ENCODE results near the gene EXOC3.

Gene EXOC3

GRCh38 chr5:437281-437771, 5.7 kb upstream of the EXOC3 start:
- Mint-ChIP-seq H3K27ac (no peak overlapping the region), H3K4me3 (no peak overlapping the region), H3K36me3 (ENCODE audit: low read depth) (no peaks in the 10 kb centered on the region), H3K27me3 (peaks cover 3% of the 10 kb centered on the region), H3K4me1 (ENCODE audit: low read depth) (peaks cover 9% of the 10 kb centered on the region), H3K9me3 (no peaks in the 10 kb centered on the region)

GRCh38 chr5:438481-438981, 4.4 kb upstream of the EXOC3 start:
- no peaks in the 10 kb centered on the region for H3K9me3 Mint-ChIP-seq
- H3K36me3 Mint-ChIP-seq (ENCODE audit: low read depth): no peaks in the 10 kb centered on the region
- H3K27me3 Mint-ChIP-seq: no peaks in the 10 kb centered on the region
- H3K27ac Mint-ChIP-seq: no peak overlapping the region
- H3K4me3 Mint-ChIP-seq: no peak overlapping the region
- peaks cover 13% of the 10 kb centered on the region for H3K4me1 Mint-ChIP-seq (ENCODE audit: low read depth)

- Mint-ChIP-seq H3K4me1 (ENCODE audit: low read depth) (peaks cover 17% of the 10 kb centered on the region), H3K4me3 (no peak overlapping the region), H3K9me3 (no peaks in the 10 kb centered on the region), H3K27ac (no peak overlapping the region), H3K36me3 (ENCODE audit: low read depth) (no peaks in the 10 kb centered on the region), H3K27me3 (no peaks in the 10 kb centered on the region)
Measured at GRCh38 chr5:439181-439580, 3.8 kb upstream of the EXOC3 start.

- Mint-ChIP-seq H3K4me3 (no peak overlapping the region), H3K36me3 (ENCODE audit: low read depth) (no peaks in the 10 kb centered on the region), H3K27ac (no peak overlapping the region), H3K9me3 (no peaks in the 10 kb centered on the region), H3K4me1 (ENCODE audit: low read depth) (peaks cover 22% of the 10 kb centered on the region), H3K27me3 (no peaks in the 10 kb centered on the region)
Measured at GRCh38 chr5:439636-440035, 3.3 kb upstream of the EXOC3 start.

GRCh38 chr5:440401-441201, 2.4 kb upstream of the EXOC3 start:
- H3K27ac Mint-ChIP-seq: peak overlapping the region; percentile 4
- H3K4me3 Mint-ChIP-seq: no peak overlapping the region
- H3K27me3 Mint-ChIP-seq: no peaks in the 10 kb centered on the region
- no peaks in the 10 kb centered on the region for H3K9me3 Mint-ChIP-seq
- H3K36me3 Mint-ChIP-seq (ENCODE audit: low read depth): peaks cover 5% of the 10 kb centered on the region
- H3K4me1 Mint-ChIP-seq (ENCODE audit: low read depth): peaks cover 27% of the 10 kb centered on the region

GRCh38 chr5:441996-442334, 1.0 kb upstream of the EXOC3 start:
- Mint-ChIP-seq H3K4me1 (ENCODE audit: low read depth) (peaks cover 37% of the 10 kb centered on the region), H3K27ac (peak overlapping the region; percentile 97), H3K4me3 (peak overlapping the region; percentile 96)

GRCh38 chr5:443239-444151, 519 bp downstream of the EXOC3 start:
- H3K9me3 Mint-ChIP-seq: no peaks in the 10 kb centered on the region
- peaks cover 28% of the 10 kb centered on the region for H3K36me3 Mint-ChIP-seq (ENCODE audit: low read depth)
- H3K4me1 Mint-ChIP-seq (ENCODE audit: low read depth): peaks cover 44% of the 10 kb centered on the region
- H3K27me3 Mint-ChIP-seq: no peaks in the 10 kb centered on the region
- H3K4me3 Mint-ChIP-seq: peak overlapping the region; percentile 96
- H3K27ac Mint-ChIP-seq: peak overlapping the region; percentile 81

More at GRCh38 chr5:441996-442334, 1.0 kb upstream of the EXOC3 start:
- H3K27me3 Mint-ChIP-seq: no peaks in the 10 kb centered on the region
- peaks cover 16% of the 10 kb centered on the region for H3K36me3 Mint-ChIP-seq (ENCODE audit: low read depth)
- H3K9me3 Mint-ChIP-seq: no peaks in the 10 kb centered on the region

- peaks cover 35% of the 10 kb centered on the region for H3K36me3 Mint-ChIP-seq (ENCODE audit: low read depth)
- H3K4me1 Mint-ChIP-seq (ENCODE audit: low read depth): peaks cover 47% of the 10 kb centered on the region
- peak overlapping the region; percentile 78 for H3K27ac Mint-ChIP-seq
- H3K9me3 Mint-ChIP-seq: no peaks in the 10 kb centered on the region
- peak overlapping the region; percentile 96 for H3K4me3 Mint-ChIP-seq
- H3K27me3 Mint-ChIP-seq: no peaks in the 10 kb centered on the region
Measured at GRCh38 chr5:444226-444625, 1.2 kb downstream of the EXOC3 start.

GRCh38 chr5:445591-445990, 2.6 kb downstream of the EXOC3 start:
- Mint-ChIP-seq H3K27ac (peak overlapping the region; percentile 22), H3K27me3 (no peaks in the 10 kb centered on the region), H3K36me3 (ENCODE audit: low read depth) (peaks cover 49% of the 10 kb centered on the region), H3K9me3 (peaks cover 4% of the 10 kb centered on the region), H3K4me1 (ENCODE audit: low read depth) (peaks cover 47% of the 10 kb centered on the region), H3K4me3 (no peak overlapping the region)

- Mint-ChIP-seq H3K27ac (peak overlapping the region; percentile 22), H3K4me1 (ENCODE audit: low read depth) (peaks cover 47% of the 10 kb centered on the region), H3K9me3 (peaks cover 4% of the 10 kb centered on the region), H3K4me3 (no peak overlapping the region), H3K36me3 (ENCODE audit: low read depth) (peaks cover 56% of the 10 kb centered on the region), H3K27me3 (no peaks in the 10 kb centered on the region)
Measured at GRCh38 chr5:446066-446882, 3.3 kb downstream of the EXOC3 start.

GRCh38 chr5:446883-447263, 3.9 kb downstream of the EXOC3 start:
- Mint-ChIP-seq H3K27me3 (no peaks in the 10 kb centered on the region), H3K27ac (no peak overlapping the region), H3K9me3 (peaks cover 10% of the 10 kb centered on the region), H3K4me3 (no peak overlapping the region), H3K36me3 (ENCODE audit: low read depth) (peaks cover 62% of the 10 kb centered on the region), H3K4me1 (ENCODE audit: low read depth) (peaks cover 42% of the 10 kb centered on the region)

GRCh38 chr5:447501-447900, 4.5 kb downstream of the EXOC3 start:
- Mint-ChIP-seq H3K9me3 (peaks cover 16% of the 10 kb centered on the region), H3K36me3 (ENCODE audit: low read depth) (peaks cover 68% of the 10 kb centered on the region), H3K4me1 (ENCODE audit: low read depth) (peaks cover 41% of the 10 kb centered on the region), H3K4me3 (no peak overlapping the region), H3K27ac (no peak overlapping the region), H3K27me3 (no peaks in the 10 kb centered on the region)

- H3K4me3 Mint-ChIP-seq: no peak overlapping the region
- peaks cover 75% of the 10 kb centered on the region for H3K36me3 Mint-ChIP-seq (ENCODE audit: low read depth)
- H3K27me3 Mint-ChIP-seq: no peaks in the 10 kb centered on the region
- H3K27ac Mint-ChIP-seq: no peak overlapping the region
- H3K4me1 Mint-ChIP-seq (ENCODE audit: low read depth): peaks cover 48% of the 10 kb centered on the region
- peaks cover 19% of the 10 kb centered on the region for H3K9me3 Mint-ChIP-seq
Measured at GRCh38 chr5:448061-448765, 5.2 kb downstream of the EXOC3 start.

- H3K27ac Mint-ChIP-seq: no peak overlapping the region
- H3K4me3 Mint-ChIP-seq: no peak overlapping the region
- peaks cover 19% of the 10 kb centered on the region for H3K9me3 Mint-ChIP-seq
- peaks cover 49% of the 10 kb centered on the region for H3K4me1 Mint-ChIP-seq (ENCODE audit: low read depth)
- H3K27me3 Mint-ChIP-seq: no peaks in the 10 kb centered on the region
- peaks cover 80% of the 10 kb centered on the region for H3K36me3 Mint-ChIP-seq (ENCODE audit: low read depth)
Measured at GRCh38 chr5:448766-449090, 5.8 kb downstream of the EXOC3 start.

Measured in stimulated activated naive CD8-positive, alpha-beta T cell treated with anti-CD3 and anti-CD28 coated beads, Interleukin-15, Interleukin-2, amounts not matched to agents 100 ng/mL and 50 ng/mL, for 24 hours (primary cell).